ENCODE data around the gene LTA4H. TPM values are rescaled to one million over a fixed set of nuclear protein-coding genes. Genes with fewer than 3 reads are reported as not detected.

LTA4H gene
- total and polyA plus RNA-seq, 2 experiments from 2014 or later: 35.0 to 90.5 TPM

- peak; percentile 85 for DNase-seq (ENCODE audit: low spot score)
- Histone ChIP-seq H3K4me3 (no peak overlapping the region), H2AFZ (no peak overlapping the region)
Observed at GRCh38 chr12:96061864-96062453, 26.6 kb upstream of the LTA4H start.

GRCh38 chr12:96061323-96061722 is 25.9 kb upstream of the LTA4H start:
- no peaks in the 10 kb centered on the region for H3K79me2 ChIP-seq
- no peaks in the 10 kb centered on the region for H3K4me1 ChIP-seq (ENCODE audit: insufficient read depth)
- H3K4me2 ChIP-seq: no peak overlapping the region
- no peak overlapping the region for H3K27ac ChIP-seq
- no peak overlapping the region for H2AFZ ChIP-seq
- no peak overlapping the region for H3K4me3 ChIP-seq
- H3K9me3 ChIP-seq (ENCODE audit: low read depth): no peaks in the 10 kb centered on the region
- 97% methylated on average over 3 of the region's 3 CpGs for WGBS (ENCODE audit: low lambda C conversion rate, missing lambda C conversion rate)
- no peak for DNase-seq (ENCODE audit: low spot score)
- no peaks in the 10 kb centered on the region for H3K27me3 ChIP-seq
- H4K20me1 ChIP-seq (ENCODE audit: insufficient read depth, poor library complexity, severe bottlenecking): no peaks in the 10 kb centered on the region
- no peaks in the 10 kb centered on the region for H3K9me2 ChIP-seq (replicated peaks; ENCODE audit: insufficient read depth)
- H3K36me3 ChIP-seq (replicated peaks; ENCODE audit: insufficient read depth, low read depth): no peaks in the 10 kb centered on the region
- TF ChIP-seq CTCF (IDR thresholded peaks at IDR 0.05; ENCODE audit: poor library complexity) (no peak), EZH2 (IDR thresholded peaks at IDR 0.05; ENCODE audit: borderline replicate concordance) (no peak), EZH2phosphoT487 (IDR thresholded peaks at IDR 0.05; ENCODE audit: low read depth, severe bottlenecking, unreplicated experiment) (no peak)

More at GRCh38 chr12:96061864-96062453, 26.6 kb upstream of the LTA4H start:
- H3K79me2 ChIP-seq: no peaks in the 10 kb centered on the region
- no peaks in the 10 kb centered on the region for H3K9me3 ChIP-seq (ENCODE audit: low read depth)
- H3K27ac ChIP-seq: no peak overlapping the region
- H3K27me3 ChIP-seq: no peaks in the 10 kb centered on the region
- TF ChIP-seq CTCF (IDR thresholded peaks at IDR 0.05; ENCODE audit: poor library complexity) (peak; percentile 83), EZH2 (IDR thresholded peaks at IDR 0.05; ENCODE audit: borderline replicate concordance) (no peak)
- H3K9me2 ChIP-seq (replicated peaks; ENCODE audit: insufficient read depth): no peaks in the 10 kb centered on the region
- H3K4me1 ChIP-seq (ENCODE audit: insufficient read depth): no peaks in the 10 kb centered on the region
- H3K4me2 ChIP-seq: no peak overlapping the region
- H3K36me3 ChIP-seq (replicated peaks; ENCODE audit: insufficient read depth, low read depth): no peaks in the 10 kb centered on the region
- WGBS (ENCODE audit: low lambda C conversion rate, missing lambda C conversion rate): 57% methylated on average over 4 of the region's 4 CpGs
- H4K20me1 ChIP-seq (ENCODE audit: insufficient read depth, poor library complexity, severe bottlenecking): no peaks in the 10 kb centered on the region

- DNase-seq (ENCODE audit: low spot score): no peak
- Histone ChIP-seq H4K20me1 (ENCODE audit: insufficient read depth, poor library complexity, severe bottlenecking) (no peaks in the 10 kb centered on the region), H3K27ac (no peak overlapping the region), H3K4me1 (ENCODE audit: insufficient read depth) (no peaks in the 10 kb centered on the region), H3K27me3 (no peaks in the 10 kb centered on the region), H3K79me2 (no peaks in the 10 kb centered on the region), H2AFZ (no peak overlapping the region), H3K4me2 (no peak overlapping the region), H3K9me3 (ENCODE audit: low read depth) (no peaks in the 10 kb centered on the region), H3K9me2 (replicated peaks; ENCODE audit: insufficient read depth) (no peaks in the 10 kb centered on the region), H3K36me3 (replicated peaks; ENCODE audit: insufficient read depth, low read depth) (no peaks in the 10 kb centered on the region), H3K4me3 (no peak overlapping the region)
- TF ChIP-seq EZH2 (IDR thresholded peaks at IDR 0.05; ENCODE audit: borderline replicate concordance) (no peak), EZH2phosphoT487 (IDR thresholded peaks at IDR 0.05; ENCODE audit: low read depth, severe bottlenecking, unreplicated experiment) (no peak), CTCF (IDR thresholded peaks at IDR 0.05; ENCODE audit: poor library complexity) (no peak)
- 38% methylated on average over 7 of the region's 7 CpGs for WGBS (ENCODE audit: low lambda C conversion rate, missing lambda C conversion rate)
Observed at GRCh38 chr12:96060041-96060440, 24.7 kb upstream of the LTA4H start.
